OCI-LY1 (cell line): ENCODE results near the gene ZCCHC7.

Experiments used
- H2AFZ ChIP-seq: fragments of 200-600 bp; sonication (generic), shearing (Covaris generic); 2 replicates; pipeline ENCODE4 v1.6.0; 2014; ENCODE audit warnings: antibody characterized with exemption, mild to moderate bottlenecking, low read length
- H3F3A ChIP-seq: fragments of 200-600 bp; sonication (generic), shearing (Covaris generic); 2 replicates; pipeline ENCODE4 v1.6.0; 2014; ENCODE audit warnings: mild to moderate bottlenecking, antibody characterized with exemption, low read length, moderate library complexity; ENCODE audit not compliant: insufficient read depth
- H3K27ac ChIP-seq: fragments of 200-600 bp; sonication (generic); 2 replicates; pipeline ENCODE4 v1.5.1; 2014; ENCODE audit warnings: low read length, mixed run types, mild to moderate bottlenecking, low read depth; ENCODE audit not compliant: poor library complexity, severe bottlenecking
- H3K27me3 ChIP-seq: fragments of 200-600 bp; sonication (generic); 2 replicates; pipeline ENCODE4 v1.6.0; 2014; ENCODE audit warnings: antibody characterized with exemption, mild to moderate bottlenecking, low read length, moderate library complexity; ENCODE audit not compliant: insufficient read depth
- H3K36me3 ChIP-seq: fragments of 200-600 bp; sonication (generic); 2 replicates; pipeline ENCODE4 v1.6.1; 2014; ENCODE audit warnings: mild to moderate bottlenecking, antibody characterized with exemption, low read length, moderate library complexity, mixed read lengths; ENCODE audit not compliant: insufficient read depth
- H3K4me1 ChIP-seq: fragments of 200-600 bp; sonication (generic); 2 replicates; pipeline ENCODE4 v1.5.1; 2014; ENCODE audit warnings: mild to moderate bottlenecking, low read length, moderate library complexity; ENCODE audit not compliant: insufficient read depth, severe bottlenecking
- H3K4me2 ChIP-seq: fragments of 200-600 bp; sonication (generic), shearing (Covaris generic); 2 replicates; pipeline ENCODE4 v1.6.1; 2014; ENCODE audit warnings: low read length
- H3K4me3 ChIP-seq: fragments of 200-600 bp; sonication (generic); 2 replicates; pipeline ENCODE4 v1.5.1; 2014; ENCODE audit warnings: low read length, low read depth, mild to moderate bottlenecking, mixed read lengths; ENCODE audit not compliant: poor library complexity, severe bottlenecking
- H3K79me2 ChIP-seq: fragments of 200-600 bp; shearing (Covaris generic); 2 replicates; pipeline ENCODE4 v1.6.1; 2016; ENCODE audit warnings: mixed run types, low read length, mixed read lengths; ENCODE audit not compliant: insufficient read depth
- H3K9ac ChIP-seq: fragments of 200-600 bp; sonication (generic), shearing (Covaris generic); 2 replicates; pipeline ENCODE4 v1.6.1; 2014; ENCODE audit warnings: mild to moderate bottlenecking, low read length, mixed read lengths
- H3K9me2 ChIP-seq: fragments of 200-600 bp; sonication (generic), shearing (Covaris generic); 2 replicates; pipeline ENCODE4 v1.6.1; 2014; ENCODE audit warnings: low read depth, mild to moderate bottlenecking, low read length, mixed read lengths
- H3K9me3 ChIP-seq: fragments of 200-600 bp; shearing (Covaris generic); 2 replicates; pipeline ENCODE4 v1.6.1; 2014; ENCODE audit warnings: low read length, mixed read lengths
- H4K20me1 ChIP-seq: fragments of 200-600 bp; sonication (generic), shearing (Covaris generic); 2 replicates; pipeline ENCODE4 v1.6.0; 2016; ENCODE audit warnings: mild to moderate bottlenecking, low read length; ENCODE audit not compliant: insufficient read depth
- EZH2 ChIP-seq: fragments of 200-600 bp; sonication (generic), shearing (Covaris generic); IDR thresholded peaks from 2 replicates; pipeline ENCODE4 v1.8.0; 2017; ENCODE audit warnings: borderline replicate concordance, mixed run types, mild to moderate bottlenecking, antibody characterized with exemption, low read length, moderate library complexity, mixed read lengths
- TF ChIP-seq, protein P1 (sequence below): fragments of 200-600 bp; sonication (generic), shearing (Covaris generic); IDR thresholded peaks from 2 replicates; pipeline ENCODE4 v1.5.1; 2017; ENCODE audit warnings: mild to moderate bottlenecking, antibody characterized with exemption, low read length, moderate library complexity, mixed read lengths

Gene ZCCHC7

DNA sequence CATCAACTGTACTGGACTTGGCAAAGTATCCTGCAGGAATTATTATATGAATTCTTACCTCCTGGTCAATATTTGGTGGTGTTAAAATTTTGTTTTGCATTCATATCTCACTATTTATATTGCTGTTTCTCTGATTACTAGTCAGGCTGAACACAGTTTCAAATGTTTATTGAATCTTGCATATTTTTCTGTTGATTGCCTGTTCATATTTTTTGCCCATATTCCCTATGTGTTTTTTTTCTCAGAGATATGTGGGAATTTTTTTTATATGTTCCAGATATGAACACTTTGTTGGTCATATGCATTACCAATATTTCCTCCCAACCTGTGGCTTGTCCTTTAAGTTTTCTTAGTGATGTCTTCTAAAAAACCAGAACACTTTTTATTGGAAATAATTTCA lies 153.2 kb downstream of the ZCCHC7 start:
- Histone ChIP-seq H3F3A (peaks cover 4% of the 10 kb centered on the region; the same call in 1 of the 2 replicates), H3K36me3 (peaks cover 71% of the 10 kb centered on the region), H2AFZ (no peak overlapping the region), H4K20me1 (no peaks in the 10 kb centered on the region), H3K4me1 (peaks cover 9% of the 10 kb centered on the region), H3K9me3 (peaks cover 4% of the 10 kb centered on the region; the same call in 1 of the 2 replicates), H3K79me2 (peaks cover 38% of the 10 kb centered on the region; the same call in 1 of the 2 replicates), H3K27ac (no peak overlapping the region), H3K4me3 (no peak overlapping the region), H3K4me2 (no peak overlapping the region), H3K9ac (no peak overlapping the region), H3K9me2 (no peaks in the 10 kb centered on the region), H3K27me3 (no peaks in the 10 kb centered on the region)
- TF ChIP-seq, protein P1, sequence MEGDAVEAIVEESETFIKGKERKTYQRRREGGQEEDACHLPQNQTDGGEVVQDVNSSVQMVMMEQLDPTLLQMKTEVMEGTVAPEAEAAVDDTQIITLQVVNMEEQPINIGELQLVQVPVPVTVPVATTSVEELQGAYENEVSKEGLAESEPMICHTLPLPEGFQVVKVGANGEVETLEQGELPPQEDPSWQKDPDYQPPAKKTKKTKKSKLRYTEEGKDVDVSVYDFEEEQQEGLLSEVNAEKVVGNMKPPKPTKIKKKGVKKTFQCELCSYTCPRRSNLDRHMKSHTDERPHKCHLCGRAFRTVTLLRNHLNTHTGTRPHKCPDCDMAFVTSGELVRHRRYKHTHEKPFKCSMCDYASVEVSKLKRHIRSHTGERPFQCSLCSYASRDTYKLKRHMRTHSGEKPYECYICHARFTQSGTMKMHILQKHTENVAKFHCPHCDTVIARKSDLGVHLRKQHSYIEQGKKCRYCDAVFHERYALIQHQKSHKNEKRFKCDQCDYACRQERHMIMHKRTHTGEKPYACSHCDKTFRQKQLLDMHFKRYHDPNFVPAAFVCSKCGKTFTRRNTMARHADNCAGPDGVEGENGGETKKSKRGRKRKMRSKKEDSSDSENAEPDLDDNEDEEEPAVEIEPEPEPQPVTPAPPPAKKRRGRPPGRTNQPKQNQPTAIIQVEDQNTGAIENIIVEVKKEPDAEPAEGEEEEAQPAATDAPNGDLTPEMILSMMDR, result no peak
- TF ChIP-seq EZH2, result no peak

DNA sequence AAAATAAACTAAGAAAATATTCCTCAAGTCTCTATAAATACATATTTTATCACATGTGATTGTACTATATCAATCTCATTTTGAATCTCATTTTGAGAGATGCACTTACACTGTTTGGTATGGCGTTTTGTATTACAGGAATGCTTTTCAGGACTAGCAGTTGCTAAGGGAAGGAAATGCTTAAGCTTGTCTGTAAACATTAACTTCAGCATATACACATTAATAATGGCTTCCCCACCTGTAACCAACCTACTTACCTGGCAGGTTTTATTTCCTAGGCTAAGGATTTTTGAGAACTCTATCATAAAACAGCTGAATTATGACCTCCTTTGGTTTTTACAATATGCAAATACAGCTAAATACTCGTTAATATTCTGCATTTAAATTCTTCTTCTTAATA lies 161.2 kb downstream of the ZCCHC7 start:
- TF ChIP-seq EZH2, result no peak
- TF ChIP-seq, protein P1, result no peak
- H2AFZ ChIP-seq, result no peak overlapping the region
- 0 out of 2 replicates have a peak overlapping the region, but pooled peaks have one; percentile 14 for H3K4me2 ChIP-seq
- H3K9me3 ChIP-seq, result no peaks in the 10 kb centered on the region
- H3K9ac ChIP-seq, result no peak overlapping the region
- H3K27ac ChIP-seq, result peak overlapping the region; percentile 94
- H3K4me1 ChIP-seq, result peaks cover 68% of the 10 kb centered on the region
- H3K79me2 ChIP-seq, result peaks cover 33% of the 10 kb centered on the region
- no peaks in the 10 kb centered on the region for H3K27me3 ChIP-seq
- H3K9me2 ChIP-seq, result no peaks in the 10 kb centered on the region
- H3K4me3 ChIP-seq, result no peak overlapping the region
- no peaks in the 10 kb centered on the region for H4K20me1 ChIP-seq
- H3K36me3 ChIP-seq, result peaks cover 15% of the 10 kb centered on the region
- peaks cover 14% of the 10 kb centered on the region; the same call in 1 of the 2 replicates for H3F3A ChIP-seq

DNA sequence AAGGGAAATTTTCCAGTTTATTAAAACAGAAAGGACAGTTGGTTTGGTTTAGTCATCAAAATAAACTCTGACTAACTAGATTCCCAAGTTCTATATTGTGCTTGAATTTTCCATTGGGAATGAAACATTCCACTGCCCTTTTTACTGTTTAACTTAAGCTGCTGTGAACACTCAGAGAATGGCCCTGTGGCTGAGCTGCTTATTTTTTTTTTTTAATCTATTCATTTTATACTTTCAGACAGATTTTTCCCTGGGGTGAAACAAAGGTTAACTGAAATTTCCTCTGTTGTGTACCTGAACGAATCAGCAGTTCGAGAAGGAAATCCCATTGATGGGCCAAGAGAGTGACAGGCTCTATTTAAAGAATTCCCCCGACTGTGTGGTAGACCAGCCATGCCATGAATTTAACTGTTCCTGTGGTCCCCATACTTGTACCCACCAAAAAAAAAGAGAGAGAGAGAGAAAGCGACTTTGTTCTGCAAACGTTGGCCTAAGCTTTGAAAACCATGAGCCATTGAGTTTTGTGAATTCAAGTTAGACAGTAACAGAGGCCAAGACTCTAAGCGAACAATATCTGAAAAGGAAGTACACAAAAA lies 163.5 kb downstream of the ZCCHC7 start:
- peak overlapping the region; percentile 70 for H3K9ac ChIP-seq

More for the DNA sequence above, 163.5 kb downstream of the ZCCHC7 start:
- Histone ChIP-seq H3K9me3 (no peaks in the 10 kb centered on the region), H3K9me2 (no peaks in the 10 kb centered on the region), H3K27me3 (no peaks in the 10 kb centered on the region), H2AFZ (no peak overlapping the region), H3K4me1 (peaks cover 75% of the 10 kb centered on the region), H3K79me2 (peaks cover 45% of the 10 kb centered on the region), H4K20me1 (no peaks in the 10 kb centered on the region), H3K27ac (peak overlapping the region; percentile 94), H3F3A (peaks cover 10% of the 10 kb centered on the region; the same call in 1 of the 2 replicates), H3K4me3 (peak overlapping the region; percentile 53), H3K36me3 (peaks cover 15% of the 10 kb centered on the region), H3K4me2 (peak overlapping the region; percentile 66)
- no peak for TF ChIP-seq EZH2
- TF ChIP-seq, protein P1, result no peak
